Right forelimb (tissue), 1 donor: ENCODE measurements around the gene APOA4.
"Not testable (repeated sequence)": the region's sequence is repeated elsewhere in the genome, so short reads cannot be mapped to it uniquely, and the experiment has no call there.

Source experiments
- DNase-seq: peaks from one replicate; pipeline ENCODE4 v3.0.0-alpha.2; 2018

The APOA4 gene

DNA sequence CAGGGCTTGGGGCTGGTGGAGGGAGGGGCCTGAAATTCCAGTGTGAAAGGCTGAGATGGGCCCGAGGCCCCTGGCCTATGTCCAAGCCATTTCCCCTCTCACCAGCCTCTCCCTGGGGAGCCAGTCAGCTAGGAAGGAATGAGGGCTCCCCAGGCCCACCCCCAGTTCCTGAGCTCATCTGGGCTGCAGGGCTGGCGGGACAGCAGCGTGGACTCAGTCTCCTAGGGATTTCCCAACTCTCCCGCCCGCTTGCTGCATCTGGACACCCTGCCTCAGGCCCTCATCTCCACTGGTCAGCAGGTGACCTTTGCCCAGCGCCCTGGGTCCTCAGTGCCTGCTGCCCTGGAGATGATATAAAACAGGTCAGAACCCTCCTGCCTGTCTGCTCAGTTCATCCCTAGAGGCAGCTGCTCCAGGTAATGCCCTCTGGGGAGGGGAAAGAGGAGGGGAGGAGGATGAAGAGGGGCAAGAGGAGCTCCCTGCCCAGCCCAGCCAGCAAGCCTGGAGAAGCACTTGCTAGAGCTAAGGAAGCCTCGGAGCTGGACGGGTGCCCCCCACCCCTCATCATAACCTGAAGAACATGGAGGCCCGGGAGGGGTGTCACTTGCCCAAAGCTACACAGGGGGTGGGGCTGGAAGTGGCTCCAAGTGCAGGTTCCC is 6.5 kb upstream of the APOA4 start, which contains the start of gene APOC3:
TSS of gene APOC3 (plus strand) at position 383 of the 659 bp plus-strand sequence. CDS start 676 bp downstream, outside the sequence.
- no peak for DNase-seq

DNA sequence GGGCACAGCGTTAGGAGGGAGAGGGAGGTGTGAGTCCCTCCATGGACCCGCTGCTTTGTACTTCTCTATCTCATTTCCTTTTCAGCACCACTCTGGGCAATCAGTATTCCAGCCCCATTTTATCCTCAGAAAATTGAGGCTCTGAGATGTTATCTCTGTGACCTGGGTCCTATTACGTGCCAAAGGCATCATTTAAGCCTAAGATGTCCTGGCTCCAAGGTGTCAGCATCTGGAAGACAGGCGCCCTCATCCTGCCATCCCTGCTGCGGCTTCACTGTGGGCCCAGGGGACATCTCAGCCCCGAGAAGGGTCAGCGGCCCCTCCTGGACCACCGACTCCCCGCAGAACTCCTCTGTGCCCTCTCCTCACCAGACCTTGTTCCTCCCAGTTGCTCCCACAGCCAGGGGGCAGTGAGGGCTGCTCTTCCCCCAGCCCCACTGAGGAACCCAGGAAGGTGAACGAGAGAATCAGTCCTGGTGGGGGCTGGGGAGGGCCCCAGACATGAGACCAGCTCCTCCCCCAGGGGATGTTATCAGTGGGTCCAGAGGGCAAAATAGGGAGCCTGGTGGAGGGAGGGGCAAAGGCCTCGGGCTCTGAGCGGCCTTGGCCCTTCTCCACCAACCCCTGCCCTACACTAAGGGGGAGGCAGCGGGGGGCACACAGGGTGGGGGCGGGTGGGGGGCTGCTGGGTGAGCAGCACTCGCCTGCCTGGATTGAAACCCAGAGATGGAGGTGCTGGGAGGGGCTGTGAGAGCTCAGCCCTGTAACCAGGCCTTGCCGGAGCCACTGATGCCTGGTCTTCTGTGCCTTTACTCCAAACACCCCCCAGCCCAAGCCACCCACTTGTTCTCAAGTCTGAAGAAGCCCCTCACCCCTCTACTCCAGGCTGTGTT is 5.8 kb upstream of the APOA4 start:
- no peak for DNase-seq

DNA sequence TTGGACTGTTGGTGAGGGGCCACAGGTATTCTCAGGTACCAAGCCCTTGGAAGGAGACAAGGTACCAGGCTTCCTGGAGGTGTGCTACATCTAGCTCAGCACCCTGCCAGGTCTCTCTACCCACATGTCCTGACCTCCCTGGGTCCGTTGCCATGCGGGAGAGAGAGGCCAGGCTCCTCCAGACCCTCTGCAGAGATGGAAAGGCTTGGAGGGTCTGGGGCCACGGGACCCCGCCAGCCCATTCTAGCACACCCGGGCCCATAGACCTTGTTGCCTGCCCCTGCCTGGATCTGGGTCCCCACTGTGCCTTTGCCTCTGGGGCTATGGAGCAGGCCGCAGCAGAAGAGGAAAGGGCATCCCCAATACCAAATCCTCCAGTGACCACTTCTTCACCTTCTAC is 4.4 kb upstream of the APOA4 start:
- DNase-seq, result no peak

DNA sequence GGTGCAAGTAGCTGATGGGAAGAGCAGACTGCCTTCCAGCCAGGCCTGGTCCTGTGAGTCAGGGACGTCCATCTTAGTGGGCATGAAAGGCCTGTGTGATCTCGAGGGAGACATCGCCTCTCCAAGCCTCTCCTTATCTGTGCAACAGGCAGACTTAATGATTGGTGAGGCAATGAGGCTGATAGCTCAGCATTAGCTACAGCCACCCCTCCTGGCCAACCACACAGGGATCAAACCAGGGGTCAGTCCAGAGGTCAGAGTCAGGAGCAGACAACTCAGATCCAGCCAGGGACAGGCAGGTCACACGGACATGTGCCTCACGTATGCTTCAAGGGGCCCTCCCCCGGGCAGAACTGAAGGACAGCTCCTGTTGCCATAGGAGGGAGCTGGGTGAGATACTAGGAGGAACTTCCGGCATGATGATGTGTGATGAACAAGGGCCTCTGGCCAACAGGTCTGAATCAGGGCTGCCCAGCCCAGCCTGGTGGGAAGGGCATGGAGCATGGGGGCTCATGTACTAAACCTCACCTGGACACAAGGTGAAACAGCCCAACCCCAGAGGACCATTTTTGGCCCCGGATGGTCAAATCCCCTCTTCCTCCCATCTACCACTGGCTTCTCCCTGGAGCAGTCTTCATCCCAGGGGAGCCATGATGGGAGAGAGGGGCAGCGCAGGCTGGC is 3.8 kb upstream of the APOA4 start:
- no peak for DNase-seq

DNA sequence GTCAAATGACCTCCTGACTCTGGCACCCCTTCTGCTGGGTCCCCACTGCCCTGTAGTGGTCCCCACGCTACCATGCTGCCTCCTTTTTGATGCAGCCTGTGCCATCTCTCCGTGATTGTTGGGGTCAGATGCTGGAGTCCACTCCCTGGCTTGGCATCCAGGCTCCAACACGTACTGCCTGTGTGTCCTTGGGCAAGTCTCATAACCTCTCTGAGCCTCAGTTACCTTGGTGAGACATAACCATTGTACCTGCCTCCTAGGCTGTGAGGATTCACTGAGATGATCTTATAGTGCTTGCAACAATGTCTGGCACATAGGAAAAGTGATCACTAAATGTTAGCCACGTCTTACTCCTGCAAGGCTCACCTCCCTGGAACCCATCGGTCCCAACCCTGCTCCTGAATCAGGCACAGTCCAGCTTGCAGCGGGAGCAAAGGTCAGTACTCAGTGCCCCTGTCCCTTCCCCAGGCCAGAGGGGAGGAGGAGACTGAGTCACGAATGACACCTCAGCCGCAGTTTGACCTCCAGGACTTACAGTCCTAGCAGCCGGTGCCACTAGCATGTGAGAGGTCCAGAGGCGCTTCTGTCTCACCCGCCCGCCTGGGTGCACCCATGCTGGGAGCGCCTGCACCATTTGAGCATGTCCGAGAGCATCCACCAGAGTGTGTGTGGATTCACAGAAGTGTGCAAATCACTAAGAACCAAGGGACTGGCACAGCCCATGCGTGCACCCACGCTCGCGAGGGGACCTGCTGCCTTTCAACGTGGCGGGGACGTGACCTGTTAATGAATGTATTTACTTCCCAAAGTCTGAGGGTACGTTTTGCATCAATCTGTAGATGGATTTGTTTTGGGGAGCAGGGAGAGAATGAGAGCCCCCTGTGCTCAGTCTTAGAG is 3.0 kb upstream of the APOA4 start:
- DNase-seq, result no peak

DNA sequence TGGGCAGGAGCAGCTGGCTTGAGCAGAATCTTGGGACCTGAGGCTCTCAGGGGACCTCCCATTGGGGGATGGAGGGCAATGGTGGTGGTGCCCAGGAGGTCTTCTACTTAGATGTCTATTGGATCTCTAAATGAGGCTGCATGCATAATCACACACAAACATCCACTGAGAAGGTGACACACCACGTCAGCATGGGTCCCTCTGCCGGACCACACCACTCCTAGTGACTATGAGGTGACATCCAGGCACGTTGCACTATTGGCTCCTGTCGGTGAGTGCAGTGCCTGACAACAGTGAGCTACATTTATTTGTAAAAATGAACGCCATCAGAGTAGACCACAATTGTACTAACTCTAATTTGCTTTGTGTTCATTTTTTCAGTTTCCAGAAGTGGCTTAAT is 2.3 kb upstream of the APOA4 start:
- DNase-seq, result no peak

DNA sequence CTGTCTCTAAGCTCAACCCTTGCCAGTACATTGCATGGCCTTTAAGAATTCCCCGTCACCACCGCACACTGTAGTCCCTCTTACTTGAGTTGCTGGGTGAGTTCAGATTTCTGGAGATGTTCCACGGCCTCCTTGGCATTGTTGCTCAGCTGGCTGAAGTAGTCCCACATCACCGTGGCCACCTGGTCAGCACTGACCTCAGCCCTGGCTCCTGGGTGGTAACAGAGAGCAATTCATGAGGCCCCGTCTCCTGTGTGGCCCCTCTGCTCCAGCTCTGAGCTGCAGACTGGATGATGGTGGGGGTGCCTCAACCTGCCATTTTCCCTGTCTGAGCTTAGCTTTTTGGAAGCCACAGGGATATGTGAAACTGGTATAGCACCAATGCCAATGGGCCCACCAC is 529 bp downstream of the APOA4 start:
- DNase-seq, result no peak

DNA sequence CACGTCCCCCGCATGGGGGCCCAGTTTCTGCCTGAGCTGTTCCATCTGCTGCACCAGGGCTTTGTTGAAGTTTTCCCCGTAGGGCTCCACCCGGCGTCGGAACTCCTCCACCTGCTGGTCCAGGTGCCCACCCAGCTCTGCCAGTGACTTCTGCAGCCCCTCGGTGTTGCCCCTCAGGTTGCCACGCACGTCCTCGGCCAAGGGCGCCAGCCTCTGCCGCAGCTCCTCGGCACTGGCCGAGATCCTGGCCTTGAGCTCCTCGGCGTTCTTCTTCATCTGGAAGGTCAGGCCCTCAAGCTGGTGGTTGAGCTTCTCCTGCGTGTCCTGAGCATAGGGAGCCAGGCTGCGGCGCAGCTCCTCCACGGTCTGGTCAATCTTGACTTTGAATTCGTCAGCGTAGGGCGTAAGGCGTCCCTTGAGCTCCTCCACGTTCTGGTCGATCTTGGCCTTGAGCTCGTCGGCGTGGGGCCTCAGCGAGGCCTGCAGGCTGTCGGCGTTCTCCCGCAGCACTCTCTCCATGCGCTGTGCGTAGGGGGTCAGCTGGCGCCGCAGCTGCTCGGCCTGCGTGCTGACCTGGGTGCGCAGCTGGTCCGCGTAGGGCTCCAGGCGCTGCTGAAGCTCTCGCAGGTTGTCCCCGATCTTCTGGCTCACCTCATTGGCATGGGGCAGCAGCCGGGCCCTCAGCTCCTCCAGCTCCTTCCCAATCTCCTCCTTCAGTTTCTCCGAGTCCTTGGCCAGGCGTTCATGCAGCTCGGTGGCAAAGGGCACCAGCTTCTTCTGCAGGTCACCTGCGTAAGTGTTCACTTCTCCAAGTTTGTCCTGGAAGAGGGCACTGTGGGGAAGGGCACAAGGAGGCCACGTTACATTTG is 1.8 kb downstream of the APOA4 start:
- no peak for DNase-seq

DNA sequence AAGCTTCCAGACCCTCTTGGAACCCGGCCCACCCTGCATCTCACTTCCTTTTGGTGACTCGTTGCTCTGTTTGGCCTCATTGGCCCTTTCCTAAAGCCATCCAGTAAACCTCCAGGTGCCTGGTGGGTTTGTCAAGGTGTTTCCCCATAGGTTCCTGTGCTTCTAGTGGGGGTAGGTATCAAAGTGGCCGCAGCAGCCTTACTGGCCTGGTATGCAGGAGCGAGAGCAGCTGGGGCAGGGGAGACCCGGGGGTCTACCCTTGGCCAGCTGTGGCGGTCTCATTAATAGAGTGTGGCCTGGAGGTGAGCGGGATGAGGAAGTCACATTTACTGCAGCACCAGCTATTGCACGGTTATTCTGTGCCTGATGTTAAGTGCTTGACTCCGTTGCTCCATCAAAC is 4.1 kb downstream of the APOA4 start:
- no peak for DNase-seq

DNA sequence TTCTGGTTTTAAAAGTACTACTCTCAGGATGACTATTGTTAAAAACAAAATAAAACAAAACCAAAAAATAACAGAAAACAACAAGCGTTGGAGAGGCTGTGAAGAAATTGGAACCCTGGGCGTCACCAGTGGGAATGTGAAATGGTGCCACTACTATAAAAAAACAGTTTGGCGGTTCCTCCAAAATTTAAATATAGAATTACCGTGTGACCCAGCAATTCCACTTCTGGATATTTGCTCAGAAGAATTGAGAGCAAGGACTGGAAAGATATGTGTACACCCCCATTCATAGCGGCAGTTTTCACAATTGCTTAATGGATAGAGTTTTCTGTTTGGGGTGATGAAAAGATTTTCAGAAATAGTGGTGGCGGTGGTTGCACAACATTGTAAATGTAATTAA is 8.6 kb downstream of the APOA4 start:
- no peak for DNase-seq

DNA sequence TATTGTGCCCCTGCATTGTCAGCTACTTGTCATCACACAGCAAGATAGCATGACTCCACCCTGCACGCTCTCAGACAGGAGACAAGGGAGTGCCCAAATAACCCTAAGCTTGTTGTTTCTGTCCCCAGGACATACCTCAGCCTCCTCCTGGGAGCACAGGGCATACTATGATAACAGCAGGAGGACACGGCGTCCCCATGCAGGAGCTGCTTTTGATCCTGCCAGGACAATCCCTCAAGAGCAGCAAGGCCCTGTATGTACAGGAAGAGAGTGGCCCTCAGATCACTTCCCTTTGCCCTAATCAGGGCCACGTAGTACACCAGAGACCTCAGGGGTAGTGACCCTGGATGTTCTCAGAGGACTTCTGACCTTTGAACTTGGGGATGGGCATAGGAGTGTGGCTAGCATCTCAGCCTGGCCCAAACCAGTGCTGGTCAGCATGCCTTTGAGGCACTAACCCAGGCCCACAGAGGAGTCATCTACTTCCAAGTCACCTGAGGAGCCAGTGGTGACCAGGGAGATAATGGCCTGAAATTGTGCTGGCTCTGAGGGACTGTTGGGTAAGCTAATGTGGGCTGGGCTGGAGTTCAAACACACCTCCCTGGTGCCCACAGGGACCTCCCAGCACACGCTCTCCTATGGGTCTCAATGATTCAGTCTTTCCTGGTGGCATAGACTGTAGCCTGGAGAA is 9.2 kb downstream of the APOA4 start:
- DNase-seq, result no peak

DNA sequence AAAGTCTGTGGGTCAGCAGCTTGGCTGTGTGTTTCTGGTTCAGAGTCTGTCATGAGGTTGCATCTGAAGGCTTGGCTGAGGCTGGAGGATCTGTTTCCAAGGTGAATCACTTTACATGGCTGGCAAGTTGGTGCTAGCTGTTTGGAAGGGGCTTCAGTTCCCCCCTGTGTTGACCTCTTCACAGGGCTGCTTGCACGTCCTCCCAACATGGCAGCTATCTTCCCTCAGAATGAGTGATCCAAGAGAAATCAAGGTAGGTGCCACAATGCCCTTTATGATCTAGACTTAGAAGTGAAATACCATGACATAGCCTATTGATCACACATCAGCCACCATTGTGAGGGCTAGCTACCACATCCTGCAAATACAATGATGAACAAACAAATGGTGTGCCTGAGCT is 9.9 kb downstream of the APOA4 start:
- DNase-seq, result no peak

DNA sequence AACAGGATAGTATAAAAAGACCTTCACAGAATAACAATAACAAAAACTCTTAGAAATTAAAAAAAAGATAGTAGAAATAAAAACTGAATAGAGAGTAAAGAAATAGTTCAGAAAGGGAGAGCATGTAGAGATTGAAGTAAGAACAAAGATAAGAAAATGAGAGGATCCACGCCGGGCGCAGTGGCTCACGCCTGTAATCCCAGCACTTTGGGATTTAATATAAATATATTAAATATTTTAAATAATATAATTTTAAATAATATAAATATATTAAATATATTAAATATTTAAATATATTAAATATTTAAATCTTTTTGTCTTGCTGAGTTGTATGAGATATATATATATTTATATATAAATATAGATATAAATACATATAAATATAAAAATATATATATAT is 11.0 kb downstream of the APOA4 start:
- no peak for DNase-seq

DNA sequence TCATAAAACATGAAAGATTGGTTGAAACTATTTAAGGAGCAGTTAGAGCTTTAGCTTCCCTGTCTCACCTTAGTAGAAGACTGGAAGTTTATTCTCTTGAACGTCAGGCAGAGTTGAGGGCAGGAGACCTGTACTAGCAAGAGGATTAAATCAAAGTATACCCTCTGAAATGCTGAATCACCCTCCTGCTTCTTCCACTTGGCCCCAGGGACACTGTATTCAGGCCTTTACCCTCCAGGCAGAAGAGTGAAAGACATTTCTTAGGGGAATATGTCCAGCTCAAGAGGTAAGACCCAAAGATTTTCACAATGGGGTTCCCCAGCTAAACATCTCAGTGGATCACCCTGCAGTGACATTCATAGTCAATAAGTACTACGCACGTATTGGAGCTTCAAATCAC is 11.9 kb downstream of the APOA4 start:
- no peak for DNase-seq

DNA sequence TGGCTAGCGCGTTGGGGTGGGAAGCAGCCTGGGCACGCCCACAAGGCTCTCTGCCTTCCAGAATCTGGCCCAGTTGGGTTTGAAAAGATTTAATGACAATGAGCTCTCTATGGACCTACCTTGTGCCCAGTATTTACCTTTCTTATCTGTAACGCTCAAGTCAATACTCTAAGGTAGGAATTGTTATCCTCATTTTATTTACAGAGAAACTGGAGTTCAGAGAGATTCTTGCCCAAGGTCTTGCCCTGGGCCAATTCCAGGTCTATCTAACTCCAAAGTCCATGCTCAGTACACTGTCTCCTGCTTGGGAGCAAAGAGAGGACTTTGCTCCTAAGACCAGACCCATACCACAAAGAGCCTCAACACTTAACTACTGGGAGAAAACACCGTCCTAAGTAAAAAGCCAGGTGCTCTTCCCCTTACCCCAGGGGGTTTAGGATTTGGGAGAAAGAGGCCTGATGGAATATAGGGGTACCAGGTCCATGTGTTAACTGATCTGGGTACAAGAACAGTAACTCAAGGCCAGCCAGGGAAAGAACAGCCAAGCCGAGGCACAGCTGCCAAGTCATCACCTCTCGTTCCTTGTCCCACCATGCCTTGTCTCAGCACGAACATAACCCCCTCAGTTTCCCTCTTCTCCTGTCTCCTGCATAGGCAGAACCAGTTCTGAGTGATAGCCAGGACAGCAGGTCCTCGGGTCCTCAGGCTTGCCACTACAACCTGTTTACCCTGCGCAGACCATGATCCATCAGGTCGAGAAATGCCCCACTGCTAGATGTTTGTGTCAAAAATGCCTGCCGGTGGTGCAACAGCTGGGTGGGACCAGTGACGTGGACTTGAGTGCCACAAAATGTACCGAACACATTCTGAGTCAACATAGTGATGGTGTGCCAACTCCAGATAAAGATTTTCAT is 14.6 kb downstream of the APOA4 start:
- no peak for DNase-seq

DNA sequence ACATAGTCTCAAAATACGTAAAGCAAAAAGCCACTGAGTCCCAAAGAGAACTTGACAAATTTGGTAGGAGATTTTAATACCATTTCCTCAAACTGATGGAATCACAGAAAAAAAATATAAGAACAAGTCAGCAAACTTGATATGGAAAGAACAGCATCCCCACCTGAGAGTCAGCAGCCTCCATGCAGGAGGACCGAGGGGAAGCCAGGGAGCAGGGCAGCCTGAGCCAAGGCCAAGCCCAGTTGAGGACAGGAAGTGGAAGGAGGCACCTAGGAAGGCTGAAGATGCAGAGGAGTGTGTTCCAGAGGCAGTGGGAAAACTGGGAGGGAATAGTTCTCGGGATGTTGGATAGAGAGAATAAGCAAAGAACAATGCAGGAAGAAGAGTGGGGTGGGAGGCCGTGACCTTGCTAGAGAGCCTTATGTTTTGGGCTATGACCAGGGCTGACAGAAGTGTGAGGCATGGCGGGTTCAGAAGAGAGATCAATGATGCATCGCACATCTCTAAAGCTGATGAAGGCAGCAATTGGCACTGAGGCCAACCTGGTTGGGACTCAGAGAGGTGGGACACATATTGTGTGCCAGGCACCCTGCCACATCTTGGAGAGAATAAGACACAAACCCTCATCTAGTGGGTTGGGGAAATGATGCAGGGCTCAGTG is 15.4 kb downstream of the APOA4 start:
- DNase-seq, result no peak

DNA sequence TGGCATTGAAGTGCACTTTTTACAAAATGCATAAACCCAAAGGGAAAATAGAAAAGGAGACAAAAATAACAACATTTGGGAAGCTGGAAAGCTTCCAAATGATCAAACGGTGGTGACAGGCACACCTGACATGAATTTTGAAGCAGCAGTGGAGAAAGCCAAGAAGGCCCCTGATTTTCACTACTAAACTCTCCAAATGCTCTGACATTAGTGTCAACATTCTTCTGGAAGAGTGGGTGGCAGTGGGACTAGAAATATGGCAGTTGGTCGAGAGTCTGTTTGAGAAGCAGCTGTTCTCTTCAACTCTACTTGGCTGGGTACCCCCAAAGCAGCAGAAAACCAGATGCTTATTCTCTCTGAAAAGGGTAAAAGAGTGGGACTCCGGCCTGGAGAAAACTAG is 19.1 kb downstream of the APOA4 start:
- DNase-seq, result no peak

DNA sequence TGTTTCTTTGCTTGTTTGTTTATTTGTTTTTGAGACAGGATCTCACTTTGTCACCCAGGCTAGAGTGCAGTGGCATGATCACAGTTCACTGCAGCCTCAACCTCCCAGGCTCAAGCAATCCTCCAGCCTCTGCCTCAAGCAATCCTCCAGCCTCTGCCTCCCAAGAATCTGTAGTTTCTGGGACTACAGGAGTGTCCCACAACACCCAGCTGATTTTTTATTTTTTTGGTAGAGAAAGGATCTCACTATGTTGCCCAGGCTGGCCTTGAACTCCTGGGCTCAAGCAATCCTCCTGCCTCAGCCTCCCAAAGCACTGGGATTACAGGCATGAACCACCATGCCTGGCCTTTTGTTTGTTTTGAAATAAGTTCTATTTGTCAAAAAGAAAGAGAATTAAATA is 21.4 kb downstream of the APOA4 start:
- not testable (repeated sequence) for DNase-seq

DNA sequence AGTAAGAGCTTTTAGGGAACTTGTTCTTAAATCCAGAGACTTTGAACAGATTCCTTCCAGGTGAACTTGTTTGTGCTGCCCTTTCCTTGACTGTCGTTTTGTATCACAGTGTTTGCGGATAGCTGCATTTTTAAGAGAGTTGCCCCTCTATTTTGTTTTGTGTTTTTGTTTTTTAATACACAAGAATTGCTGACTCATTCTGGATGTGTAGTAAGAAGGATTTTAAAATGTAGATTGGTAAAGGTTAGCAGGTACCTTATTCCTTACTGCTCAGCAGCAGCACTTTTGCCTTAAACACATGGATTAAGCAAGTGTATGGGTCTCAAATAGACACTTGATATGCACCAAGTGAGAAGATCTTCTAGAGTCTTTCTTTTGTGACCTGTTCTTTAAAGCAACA is 22.5 kb downstream of the APOA4 start:
- no peak for DNase-seq
